ENCODE data around the gene EVPL. TPM values are rescaled to one million over a fixed set of nuclear protein-coding genes. Genes with fewer than 3 reads are reported as not detected.

EVPL gene
- total RNA-seq, 1 experiment from 2014 or later: 58.0 TPM

- Histone ChIP-seq H3K27me3 (ENCODE audit: insufficient read depth, low read length) (no peaks in the 10 kb centered on the region), H3K27ac (ENCODE audit: low read depth, low read length) (no peak overlapping the region), H3K36me3 (ENCODE audit: control insufficient read depth in 1 of 2, insufficient read depth in 2 of 2, low read length in 2 of 2) (peaks cover 57 to 63% of the 10 kb centered on the region in 2 experiments), H3K4me1 (ENCODE audit: control insufficient read depth in 1 of 2, insufficient read depth in 2 of 2, low read length in 2 of 2) (no peaks in the 10 kb centered on the region), H4K20me1 (ENCODE audit: insufficient read depth) (no peaks in the 10 kb centered on the region), H2AFZ (ENCODE audit: low read depth, low read length, poor library complexity, severe bottlenecking) (no peak overlapping the region), H3K4me2 (ENCODE audit: low read length) (no peak overlapping the region), H3K4me3 (replicated peaks in 1 of 2; ENCODE audit: low read depth in 1 of 2, low read length in 2 of 2) (no peak overlapping the region), H3K79me2 (ENCODE audit: insufficient read depth, low read length) (no peaks in the 10 kb centered on the region), H3K9me3 (ENCODE audit: control insufficient read depth in 1 of 2, insufficient read depth in 1 of 2, low read depth in 1 of 2, low read length in 2 of 2) (no peaks in the 10 kb centered on the region), H3K9me2 (ENCODE audit: insufficient read depth) (no peaks in the 10 kb centered on the region), H3K9ac (ENCODE audit: low read length) (no peak overlapping the region)
- ChIA-PET RAD21 (ENCODE audit: low non-redundant PET in 1 of 2, low total read pairs in 2 of 2, uncharacterized antibody in 2 of 2, unreplicated experiment in 2 of 2) (no interaction called here), POLR2A (interaction anchor here (1.6 kb wide), 1 partner anchor 11 kb away, joined by 5 read pairs; no protein-coding TSS in a partner anchor), CTCF (no interaction called here)
- ATAC-seq (no peak), DNase-seq (ENCODE audit: low read depth, low spot score) (no peak)
- TF ChIP-seq MAX (IDR thresholded peaks at IDR 0.05): no peak
- TF ChIP-seq FOSL1 (IDR thresholded peaks at IDR 0.05; ENCODE audit: low read depth): no peak
- TF ChIP-seq ZFX (IDR thresholded peaks at IDR 0.05): peak; percentile 22; the same call in 1 of the 2 replicates
- TF ChIP-seq EZH2 (IDR thresholded peaks at IDR 0.05): no peak
- TF ChIP-seq CEBPB (IDR thresholded peaks at IDR 0.05; ENCODE audit: low read depth): no peak
- intact Hi-C loops (cut with micrococcal nuclease): no loop called here
- no TSS peak for BruUV-seq (replicated peaks)
Observed at GRCh38 chr17:76040376-76040775, 13.3 kb upstream of the EVPL start.

- Histone ChIP-seq H2AFZ (ENCODE audit: low read depth, low read length, poor library complexity, severe bottlenecking) (no peak overlapping the region), H3K4me2 (ENCODE audit: low read length) (no peak overlapping the region), H3K27ac (ENCODE audit: low read depth, low read length) (no peak overlapping the region), H3K9me3 (ENCODE audit: control insufficient read depth in 1 of 2, insufficient read depth in 1 of 2, low read depth in 1 of 2, low read length in 2 of 2) (no peaks in the 10 kb centered on the region), H3K9me2 (ENCODE audit: insufficient read depth) (no peaks in the 10 kb centered on the region), H3K9ac (ENCODE audit: low read length) (no peak overlapping the region), H3K36me3 (ENCODE audit: control insufficient read depth in 1 of 2, insufficient read depth in 2 of 2, low read length in 2 of 2) (peaks cover 48 to 51% of the 10 kb centered on the region in 2 experiments), H4K20me1 (ENCODE audit: insufficient read depth) (no peaks in the 10 kb centered on the region), H3K4me3 (replicated peaks in 1 of 2; ENCODE audit: low read depth in 1 of 2, low read length in 2 of 2) (no peak overlapping the region), H3K4me1 (ENCODE audit: control insufficient read depth in 1 of 2, insufficient read depth in 2 of 2, low read length in 2 of 2) (no peaks in the 10 kb centered on the region), H3K79me2 (ENCODE audit: insufficient read depth, low read length) (no peaks in the 10 kb centered on the region), H3K27me3 (ENCODE audit: insufficient read depth, low read length) (no peaks in the 10 kb centered on the region)
- RAD21 ChIA-PET (ENCODE audit: low non-redundant PET in 1 of 2, low total read pairs in 2 of 2, uncharacterized antibody in 2 of 2, unreplicated experiment in 2 of 2): no interaction called here
- ATAC-seq (no peak), DNase-seq (ENCODE audit: low read depth, low spot score) (no peak)
- intact Hi-C loops (cut with micrococcal nuclease): no loop called here
- CTCF ChIA-PET: no interaction called here
- POLR2A ChIA-PET: interaction anchor here (0.5 kb wide), 1 partner anchor 184 kb away, joined by 5 read pairs; the partner anchor contains the start of gene WBP2
- no peak for TF ChIP-seq CBX3 (IDR thresholded peaks at IDR 0.05; ENCODE audit: low read depth)
- TF ChIP-seq POLR2AphosphoS5 (IDR thresholded peaks at IDR 0.05; ENCODE audit: low read depth, low read length): no peak
- no peak for TF ChIP-seq SP1 (IDR thresholded peaks at IDR 0.05; ENCODE audit: low read depth)
- no peak for TF ChIP-seq MAX (IDR thresholded peaks at IDR 0.05)
- no peak for TF ChIP-seq SIN3A (IDR thresholded peaks at IDR 0.05; ENCODE audit: low read depth)
- TF ChIP-seq REST (IDR thresholded peaks at IDR 0.05; ENCODE audit: low read depth): no peak
- TF ChIP-seq CEBPB (IDR thresholded peaks at IDR 0.05; ENCODE audit: low read depth): no peak
- no peak for TF ChIP-seq POLR2A (IDR thresholded peaks at IDR 0.05; ENCODE audit: borderline replicate concordance, extremely low read depth, insufficient read depth, insufficient read length)
- TF ChIP-seq ZBTB33 (IDR thresholded peaks at IDR 0.05; ENCODE audit: extremely low read depth, insufficient replicate concordance, low read length): no peak
- TF ChIP-seq JUND (IDR thresholded peaks at IDR 0.05): no peak
- TF ChIP-seq RAD21 (IDR thresholded peaks at IDR 0.05; ENCODE audit: low read depth): no peak
- no peak for TF ChIP-seq EZH2 (IDR thresholded peaks at IDR 0.05)
- TSS peak; percentile 65 for BruUV-seq (replicated peaks)
Observed at GRCh38 chr17:76039121-76039520, 12.0 kb upstream of the EVPL start.
